Activated CD4-positive, alpha-beta T cell treated with anti-CD3 and anti-CD28 coated beads for 24 hours (primary cell): ENCODE data around the gene CLPSL1.

Experiments used
- DNase-seq, 2 donors: peaks; one replicate each; pipeline ENCODE4 v3.0.0-alpha.2; 2020; ENCODE audit warnings: low read depth in 2 of 2

Gene CLPSL1

GRCh38 chr6:35759426-35759825 lies 21.4 kb upstream of the CLPSL1 start:
- no peak for DNase-seq

DNA sequence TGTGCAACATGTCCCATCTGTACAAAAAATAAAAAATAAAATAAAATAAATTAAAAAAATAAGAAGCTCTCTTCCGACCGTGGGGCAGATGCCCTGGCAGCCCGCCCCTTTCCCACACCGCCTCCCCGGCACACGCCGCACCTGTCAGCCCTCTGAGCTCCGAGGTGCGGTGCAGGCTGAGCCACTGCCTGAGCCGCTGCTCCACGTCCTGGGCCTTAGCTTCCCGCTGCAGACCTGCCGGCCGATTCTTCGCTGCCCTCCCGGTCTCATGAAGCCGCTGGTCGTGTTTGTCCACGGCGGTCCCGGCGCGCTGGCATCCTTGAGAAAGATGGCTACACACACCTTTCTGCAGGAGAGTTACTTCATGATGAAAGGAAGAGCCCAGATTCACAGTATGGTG lies 15.1 kb upstream of the CLPSL1 start:
- no peak for DNase-seq

- no peak for DNase-seq
Measured at GRCh38 chr6:35769211-35769610, 11.6 kb upstream of the CLPSL1 start.

DNA sequence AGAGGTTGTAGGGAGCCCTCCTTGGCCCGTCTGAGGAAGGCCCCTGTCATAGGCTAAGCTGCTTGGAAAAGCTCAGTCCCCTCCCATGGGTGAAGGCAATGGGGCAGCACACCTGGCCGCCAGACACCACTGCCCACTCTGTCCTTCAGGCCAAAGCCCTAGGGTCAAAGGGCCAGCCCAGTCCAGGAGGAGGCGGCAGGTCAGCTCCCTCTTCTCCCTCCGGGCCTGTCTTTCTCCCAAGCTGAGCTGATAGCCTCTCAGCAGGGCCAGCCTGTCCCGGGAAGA lies 9.5 kb upstream of the CLPSL1 start:
- DNase-seq: no peak

DNA sequence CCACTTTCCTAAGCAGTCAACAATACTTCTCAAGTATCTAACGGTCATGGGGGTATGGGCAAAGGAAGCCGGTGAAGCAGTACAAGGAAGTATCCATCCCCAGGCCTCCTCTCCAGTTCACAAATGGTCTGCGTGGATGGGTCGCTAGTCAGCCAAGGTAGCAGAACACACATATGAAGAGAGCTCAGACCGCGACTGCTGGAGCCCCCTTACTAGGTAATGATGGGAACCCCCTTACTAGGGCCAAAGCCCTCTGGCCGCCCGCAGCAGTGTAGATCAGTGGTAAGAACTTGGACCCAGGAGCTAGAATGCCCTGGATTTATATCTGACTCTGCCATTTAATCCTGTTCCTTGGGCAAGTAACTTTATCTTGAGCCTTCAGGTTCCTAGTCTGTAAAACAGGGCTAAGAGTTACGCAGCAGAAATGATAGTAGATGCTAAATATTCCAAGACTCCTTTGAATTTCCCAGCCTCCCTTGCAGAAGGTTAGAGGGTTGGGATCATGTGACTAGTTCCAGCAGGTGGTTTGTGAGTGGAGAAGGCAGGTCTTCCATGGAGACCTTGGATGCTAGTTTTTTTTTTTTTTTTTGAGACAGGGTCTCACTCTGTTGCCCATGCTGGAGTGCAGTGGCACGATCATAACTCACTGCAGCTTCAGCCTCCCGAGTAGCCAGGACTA lies 6.6 kb upstream of the CLPSL1 start:
- no peak for DNase-seq

DNA sequence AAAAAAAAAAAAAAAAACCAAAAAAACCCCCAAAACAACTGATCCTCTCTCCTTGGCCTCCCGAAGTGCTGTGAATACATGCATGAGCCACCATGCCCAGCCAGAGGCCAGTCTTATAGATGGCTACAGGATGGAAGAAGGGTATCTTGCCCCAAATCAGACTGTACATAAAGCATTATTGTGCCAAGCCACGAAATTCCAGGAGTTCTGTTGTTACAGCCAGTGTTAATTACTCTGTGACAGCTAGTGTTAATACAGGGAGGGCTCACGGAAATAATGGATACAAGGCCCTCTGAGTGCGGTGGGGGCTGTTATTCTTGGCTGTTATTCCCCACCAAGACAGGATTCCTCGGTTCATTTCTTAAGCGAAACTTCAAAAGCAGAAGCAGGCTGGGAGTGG lies 5.8 kb upstream of the CLPSL1 start:
- no peak for DNase-seq

GRCh38 chr6:35776364-35777215 lies 4.2 kb upstream of the CLPSL1 start, which contains the start of gene CLPSL2:
CLPSL2 (plus strand) TSS chr6:35776598; CDS start chr6:35776619, 21 bp downstream.
- no peak for DNase-seq

DNA sequence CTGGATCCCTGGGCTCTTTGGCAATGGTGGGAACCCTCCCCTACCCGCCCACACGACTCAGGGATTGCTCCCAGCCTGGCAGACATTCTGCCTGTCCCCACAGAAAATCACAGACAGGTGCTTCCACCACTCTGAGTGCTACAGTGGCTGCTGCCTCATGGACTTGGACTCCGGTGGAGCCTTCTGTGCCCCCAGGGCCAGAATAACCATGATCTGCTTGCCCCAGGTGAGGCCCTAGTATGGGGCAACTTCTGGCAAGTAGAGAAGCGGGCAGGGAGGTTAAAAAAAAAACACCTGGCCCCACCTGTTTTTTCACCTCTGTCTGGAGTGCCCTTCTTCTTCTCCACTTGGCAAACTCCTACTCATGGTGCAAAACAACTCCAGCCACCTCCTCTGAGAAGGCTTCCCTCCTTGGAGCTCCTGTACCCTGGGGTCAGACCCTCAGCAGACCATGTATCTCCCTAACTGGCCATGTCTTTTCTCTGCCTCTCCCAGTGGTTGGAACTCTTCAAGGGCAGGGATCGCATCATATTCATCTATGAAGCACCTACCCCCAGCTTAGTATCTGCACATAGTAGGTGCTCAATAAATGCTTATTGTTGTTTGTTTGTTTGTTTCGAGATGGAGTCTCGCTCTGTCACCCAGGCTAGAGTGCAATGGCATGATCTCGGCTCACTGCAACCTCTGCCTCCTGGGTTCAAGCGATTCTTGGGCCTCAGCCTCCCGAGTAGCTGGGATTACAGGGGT lies 3.3 kb upstream of the CLPSL1 start:
- no peak for DNase-seq

DNA sequence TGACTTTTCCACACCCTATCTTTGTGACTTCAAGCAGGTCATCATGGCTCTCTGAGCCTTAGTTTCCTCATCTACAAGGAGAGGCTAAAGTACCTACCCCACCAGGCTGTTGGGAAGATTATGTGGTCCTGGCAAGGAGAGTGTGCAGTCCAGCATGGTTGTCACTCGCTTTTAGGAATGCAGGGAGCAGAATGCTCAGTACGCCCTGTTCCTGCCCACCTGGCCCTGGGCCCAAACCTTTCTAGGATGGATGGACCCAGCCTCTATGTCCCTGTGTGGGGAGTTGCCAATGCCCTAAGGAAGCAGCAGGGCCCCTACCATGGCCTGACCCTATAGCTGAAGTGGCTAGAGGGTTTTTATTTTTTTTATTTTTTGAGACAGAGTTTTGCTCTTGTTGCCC lies 2.4 kb upstream of the CLPSL1 start:
- no peak for DNase-seq

GRCh38 chr6:35781290-35781689 lies 471 bp downstream of the CLPSL1 start:
- no peak for DNase-seq

DNA sequence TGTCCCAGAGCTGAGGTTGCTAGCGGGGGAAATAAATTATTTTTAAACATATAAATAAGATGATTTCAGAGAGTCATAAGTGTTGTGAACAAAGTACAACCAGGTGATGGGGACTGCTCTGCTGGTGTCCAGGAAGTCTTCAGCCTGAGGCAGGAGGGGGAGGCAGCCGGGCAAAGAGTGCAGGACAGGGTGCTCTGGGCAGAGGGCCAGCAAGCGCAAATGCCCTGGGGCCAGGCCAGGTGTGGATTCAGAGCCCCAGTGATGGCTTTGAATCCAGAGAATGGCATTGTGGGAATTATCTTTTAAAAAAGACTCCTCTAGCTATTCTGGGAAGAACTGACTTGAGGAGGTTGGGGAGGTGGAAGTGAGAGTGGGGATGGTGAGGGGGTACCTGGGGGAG lies 1.6 kb downstream of the CLPSL1 start:
- no peak for DNase-seq

GRCh38 chr6:35784200-35784599 lies 3.4 kb downstream of the CLPSL1 start:
- DNase-seq: no peak

GRCh38 chr6:35786272-35786671 lies 5.5 kb downstream of the CLPSL1 start:
- DNase-seq: no peak

GRCh38 chr6:35786810-35787209 lies 6.0 kb downstream of the CLPSL1 start:
- DNase-seq: no peak

GRCh38 chr6:35787266-35788218 lies 6.7 kb downstream of the CLPSL1 start:
- no peak for DNase-seq

GRCh38 chr6:35788423-35788982 lies 7.7 kb downstream of the CLPSL1 start:
- no peak for DNase-seq

- DNase-seq: no peak
Measured at GRCh38 chr6:35790683-35791082, 9.9 kb downstream of the CLPSL1 start.

GRCh38 chr6:35794536-35795452 lies 14.0 kb downstream of the CLPSL1 start:
- DNase-seq: no peak

DNA sequence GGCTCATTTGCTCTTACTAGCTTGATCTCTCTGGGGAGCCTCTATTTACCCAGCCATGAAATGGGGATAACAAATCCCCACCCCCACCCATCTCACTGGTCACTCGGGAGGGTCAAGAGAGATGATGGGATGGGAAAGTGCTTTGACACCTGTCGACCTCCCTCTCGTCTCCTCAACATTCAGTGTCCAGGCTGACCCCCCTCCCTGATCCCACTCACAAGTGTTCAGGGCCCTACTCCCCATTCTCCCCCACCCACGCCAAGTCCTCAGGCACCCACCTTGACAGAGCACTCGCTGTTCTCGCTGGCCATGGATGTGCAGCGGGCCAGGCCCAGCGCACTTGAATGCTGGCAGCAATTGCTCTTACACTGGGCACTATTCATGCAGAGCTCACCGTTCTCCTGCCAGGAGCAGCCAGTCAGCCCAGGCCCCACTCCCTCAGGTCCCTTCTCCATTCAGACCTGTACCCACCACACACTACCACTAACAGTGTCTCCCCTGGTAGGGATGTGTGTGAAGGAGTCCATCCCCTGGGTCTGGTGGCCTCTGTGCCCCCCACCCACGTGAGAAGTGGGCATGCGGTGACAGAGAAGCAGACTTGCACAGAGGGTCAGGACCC lies 14.7 kb downstream of the CLPSL1 start:
- no peak for DNase-seq

DNA sequence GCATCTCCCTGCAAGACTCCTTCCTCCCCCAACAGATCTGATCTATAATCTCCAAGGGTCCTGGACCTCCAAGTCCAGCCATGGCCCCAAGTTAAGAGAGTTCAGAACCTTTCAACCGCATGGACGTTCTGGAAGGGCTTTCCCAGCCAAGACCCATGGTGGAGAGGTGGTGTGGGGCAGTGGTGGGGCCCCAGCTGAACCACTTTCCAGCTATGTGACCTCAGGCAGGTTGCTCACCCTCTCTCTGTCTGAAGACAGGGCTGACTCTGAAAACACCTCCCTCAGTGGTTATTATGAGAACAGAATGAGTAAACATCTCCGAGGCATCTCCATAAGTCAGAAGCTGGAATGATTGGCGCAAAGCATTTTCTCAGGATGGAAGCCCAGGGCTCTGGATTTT lies 15.4 kb downstream of the CLPSL1 start:
- no peak for DNase-seq
